Measurements from ENCODE around the gene MAP3K10.

MAP3K10 gene

GRCh38 chr19:40174092-40174491, 17.1 kb upstream of the MAP3K10 start:
- no peak for DNase-seq (ENCODE audit: low spot score)

GRCh38 chr19:40175820-40176219, 15.4 kb upstream of the MAP3K10 start:
- no peak for DNase-seq (ENCODE audit: low spot score)

GRCh38 chr19:40177286-40178070, 13.7 kb upstream of the MAP3K10 start:
- no peak for DNase-seq (ENCODE audit: low spot score)

- DNase-seq (ENCODE audit: low spot score): no peak
These were observed 12.5 kb upstream of the MAP3K10 start for GRCh38 chr19:40178756-40179155.

GRCh38 chr19:40184273-40184672, 7.0 kb upstream of the MAP3K10 start:
- no peak for DNase-seq (ENCODE audit: low spot score)

DNA sequence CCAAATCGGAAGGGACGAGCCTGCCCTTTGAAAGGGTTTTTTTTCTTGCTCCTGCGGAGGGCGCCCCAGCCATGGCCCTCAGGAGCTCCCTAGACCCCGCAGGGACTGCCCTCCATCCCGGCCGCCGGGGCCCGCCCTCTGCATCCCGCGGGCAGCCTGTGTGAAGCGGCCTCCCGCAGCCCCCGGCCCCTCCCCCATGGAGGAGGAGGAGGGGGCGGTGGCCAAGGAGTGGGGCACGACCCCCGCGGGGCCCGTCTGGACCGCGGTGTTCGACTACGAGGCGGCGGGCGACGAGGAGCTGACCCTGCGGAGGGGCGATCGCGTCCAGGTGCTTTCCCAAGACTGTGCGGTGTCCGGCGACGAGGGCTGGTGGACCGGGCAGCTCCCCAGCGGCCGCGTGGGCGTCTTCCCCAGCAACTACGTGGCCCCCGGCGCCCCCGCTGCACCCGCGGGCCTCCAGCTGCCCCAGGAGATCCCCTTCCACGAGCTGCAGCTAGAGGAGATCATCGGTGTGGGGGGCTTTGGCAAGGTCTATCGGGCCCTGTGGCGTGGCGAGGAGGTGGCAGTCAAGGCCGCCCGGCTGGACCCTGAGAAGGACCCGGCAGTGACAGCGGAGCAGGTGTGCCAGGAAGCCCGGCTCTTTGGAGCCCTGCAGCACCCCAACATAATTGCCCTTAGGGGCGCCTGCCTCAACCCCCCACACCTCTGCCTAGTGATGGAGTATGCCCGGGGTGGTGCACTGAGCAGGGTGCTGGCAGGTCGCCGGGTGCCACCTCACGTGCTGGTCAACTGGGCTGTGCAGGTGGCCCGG, 815 bp downstream of the MAP3K10 start:
- DNase-seq (ENCODE audit: low spot score): peak; percentile 29

GRCh38 chr19:40192758-40193586, 1.7 kb downstream of the MAP3K10 start:
- DNase-seq (ENCODE audit: low spot score): no peak

DNA sequence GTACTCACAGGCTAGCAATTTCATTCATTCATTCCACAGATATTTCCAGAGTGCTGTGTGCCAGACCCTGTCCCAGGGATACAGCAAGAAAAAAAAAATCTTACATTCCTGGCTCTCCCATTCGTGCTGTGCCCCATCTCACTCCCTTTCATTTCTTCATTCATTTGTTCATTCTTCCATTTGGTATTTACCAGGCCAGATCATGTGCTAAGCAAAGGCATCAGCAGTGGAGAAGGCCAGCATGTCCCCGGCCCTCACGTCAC, 2.3 kb downstream of the MAP3K10 start:
- DNase-seq (ENCODE audit: low spot score): peak; percentile 38

GRCh38 chr19:40198272-40198990, 7.2 kb downstream of the MAP3K10 start:
- no peak for DNase-seq (ENCODE audit: low spot score)

DNA sequence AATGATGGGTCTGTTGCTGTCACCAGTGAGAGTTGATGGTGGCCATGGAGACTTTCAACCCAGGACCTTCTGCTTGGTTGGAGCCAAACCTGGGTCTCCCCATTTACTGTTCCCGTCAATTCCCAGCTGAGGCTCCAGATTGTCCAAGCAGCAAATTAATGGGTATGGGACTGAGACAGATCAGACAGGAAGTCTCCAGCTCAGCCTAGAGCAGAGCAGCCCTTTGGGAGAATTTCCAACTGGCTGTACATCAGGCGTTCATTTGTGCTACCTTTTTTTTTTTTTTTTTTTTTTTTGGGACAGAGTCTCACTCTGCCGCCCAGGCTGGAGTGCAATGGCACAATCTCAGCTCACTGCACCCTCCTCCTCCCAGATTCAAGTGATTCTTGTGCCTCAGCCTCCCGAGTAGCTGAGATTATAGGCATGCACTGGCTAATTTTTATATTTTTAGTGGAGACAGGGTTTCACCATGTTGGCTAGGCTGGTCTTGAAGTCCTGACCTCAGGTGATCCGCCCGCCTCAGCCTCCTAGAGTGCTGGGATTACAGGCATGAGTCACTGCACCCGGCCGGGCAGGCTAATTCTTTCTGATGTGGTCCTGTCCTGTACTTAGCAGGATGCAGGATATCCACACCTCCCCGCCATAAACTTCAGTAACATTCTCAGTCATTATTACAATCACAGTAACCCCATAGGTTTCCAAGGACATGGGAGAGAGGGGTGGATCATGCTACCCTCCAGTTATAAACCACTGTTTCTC, 9.3 kb downstream of the MAP3K10 start:
- DNase-seq (ENCODE audit: low spot score): no peak

DNA sequence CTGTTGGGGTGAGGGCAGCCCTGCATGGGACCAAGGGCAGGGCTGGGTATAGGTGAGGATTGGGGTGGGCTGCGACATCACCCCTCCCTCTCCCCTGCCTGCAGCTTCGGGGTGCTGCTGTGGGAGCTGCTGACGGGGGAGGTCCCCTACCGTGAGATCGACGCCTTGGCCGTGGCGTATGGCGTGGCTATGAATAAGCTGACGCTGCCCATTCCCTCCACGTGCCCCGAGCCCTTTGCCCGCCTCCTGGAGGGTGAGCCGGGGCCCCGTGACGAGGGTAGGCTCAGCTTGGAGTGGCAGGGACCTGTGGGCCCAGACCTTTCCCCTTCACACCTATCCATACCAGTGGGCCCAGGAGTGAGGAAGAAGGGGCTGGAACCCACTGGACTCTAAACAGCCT, 13.2 kb downstream of the MAP3K10 start:
- DNase-seq (ENCODE audit: low spot score): no peak

DNA sequence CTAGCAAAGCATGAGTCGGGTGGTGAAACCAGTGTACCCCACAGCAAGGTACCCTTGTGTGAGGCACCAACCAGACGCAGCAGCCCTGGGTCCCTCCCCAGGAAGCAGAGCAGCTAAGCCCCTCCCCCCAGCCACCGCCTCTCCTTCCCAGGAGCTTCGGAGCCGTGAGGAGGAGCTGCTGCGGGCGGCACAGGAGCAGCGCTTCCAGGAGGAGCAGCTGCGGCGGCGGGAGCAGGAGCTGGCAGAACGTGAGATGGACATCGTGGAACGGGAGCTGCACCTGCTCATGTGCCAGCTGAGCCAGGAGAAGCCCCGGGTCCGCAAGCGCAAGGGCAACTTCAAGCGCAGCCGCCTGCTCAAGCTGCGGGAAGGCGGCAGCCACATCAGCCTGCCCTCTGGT, 14.5 kb downstream of the MAP3K10 start:
- no peak for DNase-seq (ENCODE audit: low spot score)

DNA sequence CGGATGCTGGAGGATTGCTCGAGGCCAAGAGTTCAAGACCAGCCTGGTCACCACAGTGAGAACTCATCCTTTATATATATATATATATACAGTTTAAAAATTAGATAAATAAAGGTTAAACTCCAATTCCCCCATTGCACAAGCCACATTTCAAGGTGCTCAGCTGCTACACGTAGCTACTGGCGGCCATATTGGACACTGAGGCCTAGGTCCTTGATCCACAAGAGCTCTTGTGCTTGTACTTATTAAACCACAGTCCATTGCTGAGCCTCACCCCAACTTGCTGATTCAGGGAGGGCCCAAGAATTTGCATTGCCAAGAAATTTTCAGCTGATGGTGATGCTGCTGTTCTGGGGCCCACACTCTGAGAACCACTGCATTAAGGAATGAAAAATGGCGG, 17.4 kb downstream of the MAP3K10 start:
- no peak for DNase-seq (ENCODE audit: low spot score)

DNA sequence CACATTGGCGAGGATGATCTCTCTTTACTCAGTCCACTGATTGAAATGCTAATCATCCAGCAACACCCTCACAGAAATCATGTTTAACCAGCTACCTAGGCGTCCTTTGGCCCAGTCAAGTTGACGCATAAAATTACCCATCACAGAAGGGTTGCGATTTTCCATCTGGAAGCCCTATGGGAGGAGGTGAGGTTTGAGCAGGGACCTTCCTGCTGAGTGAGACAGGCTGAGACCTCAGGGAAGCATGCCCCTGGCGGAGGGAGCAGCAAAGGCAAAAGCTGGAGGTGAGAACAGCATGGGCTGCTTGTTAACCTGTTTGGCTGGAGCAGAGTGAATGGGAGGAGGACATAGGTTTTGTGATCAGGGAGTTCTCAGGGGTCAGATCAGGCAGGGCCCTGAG, 19.7 kb downstream of the MAP3K10 start:
- DNase-seq (ENCODE audit: low spot score): no peak

DNA sequence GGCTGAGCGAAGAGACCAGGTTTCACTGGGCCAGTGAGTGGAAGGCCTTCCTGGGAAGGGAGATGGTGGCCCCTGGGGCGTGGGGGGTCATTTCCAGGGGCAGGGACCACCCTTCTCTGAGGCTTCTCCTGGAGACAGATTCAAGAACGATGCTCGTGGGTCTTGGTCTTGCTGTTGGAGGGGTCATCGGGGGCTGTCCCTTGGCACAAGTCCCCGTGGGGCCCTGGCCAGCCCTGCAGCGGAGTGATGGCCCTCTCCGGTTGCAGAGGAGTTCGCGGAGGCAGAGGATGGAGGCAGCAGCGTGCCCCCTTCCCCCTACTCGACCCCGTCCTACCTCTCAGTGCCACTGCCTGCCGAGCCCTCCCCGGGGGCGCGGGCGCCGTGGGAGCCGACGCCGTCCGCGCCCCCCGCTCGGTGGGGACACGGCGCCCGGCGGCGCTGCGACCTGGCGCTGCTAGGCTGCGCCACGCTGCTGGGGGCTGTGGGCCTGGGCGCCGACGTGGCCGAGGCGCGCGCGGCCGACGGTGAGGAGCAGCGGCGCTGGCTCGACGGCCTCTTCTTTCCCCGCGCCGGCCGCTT, 22.1 kb downstream of the MAP3K10 start:
- DNase-seq (ENCODE audit: low spot score): no peak

DNA sequence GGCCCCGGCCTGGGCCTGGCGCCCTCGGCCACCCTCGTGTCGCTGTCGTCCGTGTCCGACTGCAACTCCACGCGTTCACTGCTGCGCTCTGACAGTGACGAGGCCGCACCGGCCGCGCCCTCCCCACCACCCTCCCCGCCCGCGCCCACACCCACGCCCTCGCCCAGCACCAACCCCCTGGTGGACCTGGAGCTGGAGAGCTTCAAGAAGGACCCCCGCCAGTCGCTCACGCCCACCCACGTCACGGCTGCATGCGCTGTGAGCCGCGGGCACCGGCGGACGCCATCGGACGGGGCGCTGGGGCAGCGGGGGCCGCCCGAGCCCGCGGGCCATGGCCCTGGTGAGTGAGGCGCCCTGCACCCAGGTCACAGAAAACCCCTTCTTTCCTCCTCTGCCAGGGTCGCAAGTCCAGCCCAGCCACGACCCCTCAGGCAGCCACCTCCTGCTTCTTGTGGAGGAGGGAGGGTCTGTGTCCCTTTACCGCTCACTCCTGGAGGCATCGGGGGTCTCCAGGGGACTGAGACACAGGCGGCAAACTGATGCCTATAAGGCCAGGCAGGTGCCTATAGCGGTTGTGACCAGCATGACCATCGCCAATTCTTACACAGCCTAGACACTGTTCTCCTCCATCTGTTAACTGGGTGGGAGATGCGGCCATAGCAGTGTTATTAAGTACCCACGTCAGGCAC, 22.8 kb downstream of the MAP3K10 start:
- no peak for DNase-seq (ENCODE audit: low spot score)

DNA sequence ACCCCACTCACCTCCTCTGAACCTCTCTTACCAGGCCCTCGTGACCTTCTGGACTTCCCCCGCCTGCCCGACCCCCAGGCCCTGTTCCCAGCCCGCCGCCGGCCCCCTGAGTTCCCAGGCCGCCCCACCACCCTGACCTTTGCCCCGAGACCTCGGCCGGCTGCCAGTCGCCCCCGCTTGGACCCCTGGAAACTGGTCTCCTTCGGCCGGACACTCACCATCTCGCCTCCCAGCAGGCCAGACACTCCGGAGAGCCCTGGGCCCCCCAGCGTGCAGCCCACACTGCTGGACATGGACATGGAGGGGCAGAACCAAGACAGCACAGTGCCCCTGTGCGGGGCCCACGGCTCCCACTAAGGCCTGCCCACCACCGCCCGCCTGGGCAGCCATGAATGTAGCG, 23.7 kb downstream of the MAP3K10 start:
- DNase-seq (ENCODE audit: low spot score): no peak

DNA sequence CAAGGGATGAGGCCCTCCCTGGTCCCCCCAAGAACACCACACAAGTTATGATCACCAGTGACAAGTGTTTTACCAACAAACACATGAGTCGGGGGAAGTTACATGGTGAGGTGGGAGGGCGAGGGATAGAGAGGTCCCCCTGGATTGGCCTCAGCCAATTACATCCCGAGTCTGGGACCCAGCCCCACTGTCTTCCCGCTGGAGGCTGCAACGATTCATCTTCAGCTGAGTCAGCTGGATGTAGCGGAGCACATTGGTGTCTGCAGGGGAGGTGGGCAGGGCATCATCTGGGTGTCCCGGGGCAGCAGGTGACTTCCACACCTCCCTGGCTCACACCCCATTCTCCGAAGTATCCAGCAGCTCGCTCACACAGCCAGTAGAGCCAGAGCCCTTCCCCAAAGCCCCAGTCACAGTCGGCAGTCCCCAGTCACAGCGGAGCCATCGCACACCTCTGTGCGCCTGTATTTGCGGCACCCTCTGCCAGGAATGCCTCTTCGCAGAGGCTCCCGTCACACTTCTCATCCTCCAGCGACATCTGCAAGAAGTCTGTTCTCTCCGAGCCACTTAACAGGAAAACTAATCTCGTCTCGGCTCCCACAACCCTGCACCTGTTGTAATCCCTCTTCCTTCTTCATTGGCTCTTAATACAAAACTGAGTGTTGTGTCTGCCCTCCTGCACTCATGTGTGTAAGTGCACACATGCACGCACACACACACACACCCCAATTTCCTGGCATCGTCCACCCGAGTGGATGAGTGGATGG, 25.0 kb downstream of the MAP3K10 start:
- no peak for DNase-seq (ENCODE audit: low spot score)

DNA sequence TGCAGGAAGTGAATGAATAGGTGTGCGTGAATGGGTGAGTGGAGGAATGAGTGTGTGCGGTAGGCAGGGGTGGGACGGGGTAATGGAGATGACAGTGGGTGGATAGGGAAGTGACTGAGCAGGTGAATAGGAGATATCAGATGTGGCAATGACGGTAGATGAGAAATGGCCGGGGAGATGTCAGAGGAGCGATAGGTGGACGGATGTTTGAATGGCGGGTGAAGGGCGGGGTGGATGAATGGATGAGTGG, 25.5 kb downstream of the MAP3K10 start:
- no peak for DNase-seq (ENCODE audit: low spot score)
